GDM1 (cell line): Measurements from ENCODE around the gene FAM168A.

ENCODE experiments used
- DNase-seq: peaks from one replicate; lab custom pipeline; 2025; lab: John Stamatoyannopoulos, UW

The FAM168A gene

DNA sequence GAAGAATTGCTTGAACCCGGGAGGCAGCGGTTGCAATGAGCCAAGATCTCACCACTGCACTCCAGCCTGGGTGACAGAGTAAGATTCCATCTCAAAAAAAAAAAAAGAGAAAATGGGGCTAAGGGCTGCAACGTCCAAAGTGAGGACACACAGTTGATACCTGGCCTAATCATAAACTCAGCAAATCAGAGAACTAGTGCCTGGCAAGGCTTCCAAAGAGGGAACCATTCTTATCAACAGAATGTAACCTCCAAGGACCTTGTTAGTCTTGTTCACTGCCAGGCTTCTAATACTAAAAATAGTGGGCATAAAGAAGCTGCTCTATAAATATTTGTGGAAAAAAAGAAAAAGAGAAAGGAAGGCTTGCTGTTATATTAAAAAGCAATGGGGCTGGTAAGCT, 42.3 kb downstream of the FAM168A start:
- no peak for DNase-seq

GRCh38 chr11:73554671-73555320, 43.1 kb downstream of the FAM168A start:
- no peak for DNase-seq

DNA sequence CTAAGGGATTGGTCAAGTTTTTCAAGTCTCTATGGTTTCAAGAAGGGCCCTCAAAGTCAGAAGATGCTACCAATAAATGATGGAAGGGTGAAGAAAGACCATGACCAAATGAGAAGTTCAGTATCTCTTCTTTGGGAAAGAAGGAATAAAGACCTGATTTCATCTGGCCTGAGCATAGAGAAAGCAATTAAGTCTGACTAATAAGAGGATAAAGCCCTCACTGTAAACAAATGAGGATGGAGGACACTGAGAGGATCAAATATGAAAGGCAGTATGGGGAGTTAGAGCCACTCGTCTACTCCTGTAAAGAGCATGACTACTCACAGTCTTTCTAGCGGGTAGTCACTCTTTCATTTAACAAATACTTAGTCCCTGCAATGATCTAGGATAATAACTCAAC, 44.6 kb downstream of the FAM168A start:
- no peak for DNase-seq

GRCh38 chr11:73551677-73552076, 46.2 kb downstream of the FAM168A start:
- DNase-seq: no peak

- no peak for DNase-seq
These were observed 48.5 kb downstream of the FAM168A start for GRCh38 chr11:73549376-73549775.

- DNase-seq: no peak
These were observed 50.0 kb downstream of the FAM168A start for GRCh38 chr11:73547706-73548595.

GRCh38 chr11:73542175-73542574, 55.7 kb downstream of the FAM168A start:
- DNase-seq: no peak

GRCh38 chr11:73539506-73540084, 58.3 kb downstream of the FAM168A start:
- DNase-seq: no peak

DNA sequence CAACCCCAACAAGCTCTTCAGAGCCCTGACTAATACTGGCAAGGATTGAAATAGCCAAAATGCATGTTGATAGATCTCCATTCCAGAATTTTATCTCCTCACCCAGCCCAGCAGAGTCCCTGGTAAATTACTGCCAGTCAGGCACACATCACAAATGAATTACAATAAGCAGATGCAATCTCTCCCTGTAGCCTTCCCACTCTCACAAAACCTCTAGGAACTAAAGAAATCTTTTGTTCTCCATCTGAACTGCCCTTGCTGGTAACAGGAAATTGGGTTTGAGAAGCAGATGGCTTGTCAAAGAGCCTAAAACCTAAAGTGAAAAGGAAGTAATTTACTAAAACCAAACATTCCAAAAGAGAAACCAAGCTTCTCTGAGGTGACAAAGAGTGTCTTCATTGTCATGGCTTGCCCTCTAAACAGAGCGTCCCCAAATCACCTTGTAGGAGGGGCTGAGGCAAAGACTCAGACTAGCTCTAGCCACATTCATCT, 59.5 kb downstream of the FAM168A start:
- peak; percentile 47 for DNase-seq

DNA sequence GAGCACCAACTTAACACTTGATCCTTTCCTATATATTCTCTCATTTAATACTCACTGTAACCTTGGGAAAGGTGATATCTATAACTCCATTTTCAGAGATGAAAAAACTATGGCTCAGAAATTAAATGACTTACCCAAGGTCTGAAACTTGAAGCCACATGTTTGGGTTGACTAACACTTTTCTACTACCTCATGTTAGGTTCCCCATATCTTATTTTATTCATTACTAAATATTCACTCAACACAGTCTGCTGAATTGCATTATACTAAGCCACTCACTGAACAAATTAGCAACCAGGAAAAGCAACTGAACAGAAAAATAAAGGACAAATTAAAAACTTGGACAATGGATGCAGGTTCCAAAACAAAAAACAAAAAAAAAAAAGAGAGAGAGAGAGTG, 59.9 kb downstream of the FAM168A start:
- no peak for DNase-seq

DNA sequence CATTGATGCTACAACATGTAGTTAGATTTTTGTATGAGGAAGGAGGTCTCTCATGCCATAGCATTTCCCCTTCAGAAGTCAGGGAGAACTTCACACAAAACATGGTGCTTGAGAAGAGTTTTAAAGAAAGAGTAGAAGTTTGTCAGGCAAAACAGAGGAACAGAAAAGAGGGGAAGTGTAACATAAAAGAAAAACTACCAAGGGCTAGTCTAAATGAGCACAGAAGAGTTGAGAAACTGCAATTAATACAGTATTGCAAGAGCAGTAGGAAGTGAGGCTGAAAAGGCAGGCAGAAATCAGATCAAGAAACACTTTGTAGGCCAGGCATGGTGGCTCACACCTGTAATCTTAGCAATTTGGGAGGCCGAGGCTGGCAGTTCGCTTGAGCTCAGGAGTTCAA, 61.0 kb downstream of the FAM168A start:
- DNase-seq: no peak

DNA sequence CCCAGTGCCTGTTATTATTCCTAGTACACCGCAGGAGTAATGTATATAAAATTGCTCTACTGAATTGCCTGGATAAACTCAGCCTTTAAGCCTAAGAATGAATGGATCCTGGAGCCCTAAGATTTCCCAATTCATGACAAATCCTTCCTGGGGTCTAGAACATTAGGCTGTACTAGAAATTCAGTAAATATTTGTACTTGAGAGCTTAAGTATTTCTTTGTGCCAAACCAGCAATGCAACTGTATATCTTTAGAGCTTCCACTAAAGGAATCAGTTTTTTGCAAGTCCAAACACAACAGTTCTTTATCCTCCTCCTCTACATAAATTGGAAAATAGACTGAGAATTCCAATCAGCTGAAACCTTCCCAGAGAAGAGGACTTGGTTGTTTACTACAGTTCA, 65.6 kb downstream of the FAM168A start:
- DNase-seq: no peak

DNA sequence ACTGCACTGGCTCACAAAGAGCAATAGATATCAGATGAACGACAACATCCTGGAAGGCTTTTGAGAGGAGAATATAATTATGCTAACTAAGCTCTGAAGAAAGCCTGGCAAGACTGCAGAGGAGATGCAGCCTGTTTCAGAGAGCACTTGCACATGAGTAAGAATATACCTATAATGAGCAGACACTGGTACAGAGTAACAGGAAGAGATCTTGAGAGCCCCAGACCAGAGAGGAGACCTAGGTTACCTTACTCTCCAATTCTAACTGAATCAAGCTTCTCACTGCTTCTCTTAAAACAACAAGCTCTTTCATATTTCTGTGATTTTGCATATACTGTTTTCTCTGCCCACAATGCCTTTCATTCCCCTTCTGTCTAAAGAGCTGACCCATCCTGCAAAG, 66.5 kb downstream of the FAM168A start:
- DNase-seq: no peak

GRCh38 chr11:73530109-73530508, 67.8 kb downstream of the FAM168A start:
- peak; percentile 9 for DNase-seq

DNA sequence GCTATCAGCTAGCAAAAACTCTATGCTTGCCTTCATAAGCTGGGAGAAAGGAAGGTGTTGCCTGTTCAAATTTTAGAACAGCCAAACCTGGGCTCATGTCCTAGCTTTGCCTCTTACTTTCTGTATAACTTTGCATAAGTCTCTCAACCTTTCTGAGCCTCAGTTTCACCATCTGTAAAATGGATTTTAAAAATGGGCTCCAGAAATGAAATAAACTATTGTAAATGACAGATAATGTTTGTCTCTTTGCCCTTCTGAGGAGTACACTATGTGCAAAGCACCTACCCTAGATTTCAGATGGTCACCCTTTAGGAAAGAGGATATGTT, 68.7 kb downstream of the FAM168A start:
- DNase-seq: no peak

GRCh38 chr11:73528483-73529203, 69.3 kb downstream of the FAM168A start:
- DNase-seq: no peak

- DNase-seq: no peak
These were observed 69.9 kb downstream of the FAM168A start for GRCh38 chr11:73528013-73528412.

DNA sequence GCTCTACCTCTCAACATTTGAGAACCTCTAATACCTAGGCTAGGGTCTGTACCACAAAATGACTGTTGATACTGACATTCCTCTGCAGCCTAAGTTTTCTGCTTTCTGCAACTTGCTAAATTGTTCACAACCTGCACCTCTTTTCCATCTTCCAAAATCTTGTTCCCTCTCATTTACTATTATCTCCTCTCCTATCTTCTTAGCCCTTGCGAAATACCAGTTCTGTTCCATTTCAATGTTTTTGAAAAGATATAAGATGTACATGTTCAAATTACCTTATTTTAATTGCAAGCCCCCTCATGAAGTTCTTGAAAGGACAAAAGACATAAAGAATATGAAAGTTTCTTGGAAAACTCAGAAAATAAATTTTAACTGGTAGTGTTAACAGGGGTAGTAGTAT, 72.3 kb downstream of the FAM168A start:
- DNase-seq: no peak

DNA sequence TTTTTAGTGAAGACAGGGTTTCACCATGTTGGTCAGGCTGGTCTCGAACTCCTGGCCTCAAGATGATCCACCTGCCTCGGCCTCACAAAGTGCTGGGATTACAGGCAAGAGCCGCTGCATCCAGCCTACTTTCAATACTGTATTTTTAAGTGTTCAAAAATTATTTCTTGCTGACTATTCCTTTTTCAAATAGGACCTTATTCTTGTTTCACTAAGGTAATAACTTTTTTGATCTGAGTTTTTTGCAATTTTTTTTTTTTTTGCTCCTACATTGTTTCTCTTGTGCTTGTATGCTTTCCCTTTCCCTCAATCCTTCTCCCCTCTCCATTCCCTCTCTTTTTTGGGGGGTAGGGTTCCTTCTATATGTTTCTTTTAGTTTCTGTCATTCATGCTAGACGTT, 73.1 kb downstream of the FAM168A start:
- no peak for DNase-seq

DNA sequence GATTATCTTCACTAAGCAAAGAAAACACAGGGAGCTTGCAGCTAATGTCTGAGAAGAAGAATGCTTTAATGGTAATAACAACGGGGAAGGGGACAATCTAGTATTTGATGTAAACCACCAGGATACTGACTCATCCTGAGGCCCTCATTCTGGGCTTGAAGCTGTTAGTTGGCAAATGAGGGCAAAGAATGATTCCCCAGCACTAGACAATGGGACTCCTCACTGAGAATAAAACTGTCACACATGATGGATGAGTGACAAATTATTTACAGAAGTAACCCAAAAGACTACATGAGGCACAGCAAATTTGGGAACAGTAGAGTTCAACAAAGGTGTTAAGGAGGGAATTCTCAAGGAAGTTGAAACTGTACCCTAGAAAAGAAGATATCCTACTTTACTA, 76.3 kb downstream of the FAM168A start:
- DNase-seq: peak; percentile 3

DNA sequence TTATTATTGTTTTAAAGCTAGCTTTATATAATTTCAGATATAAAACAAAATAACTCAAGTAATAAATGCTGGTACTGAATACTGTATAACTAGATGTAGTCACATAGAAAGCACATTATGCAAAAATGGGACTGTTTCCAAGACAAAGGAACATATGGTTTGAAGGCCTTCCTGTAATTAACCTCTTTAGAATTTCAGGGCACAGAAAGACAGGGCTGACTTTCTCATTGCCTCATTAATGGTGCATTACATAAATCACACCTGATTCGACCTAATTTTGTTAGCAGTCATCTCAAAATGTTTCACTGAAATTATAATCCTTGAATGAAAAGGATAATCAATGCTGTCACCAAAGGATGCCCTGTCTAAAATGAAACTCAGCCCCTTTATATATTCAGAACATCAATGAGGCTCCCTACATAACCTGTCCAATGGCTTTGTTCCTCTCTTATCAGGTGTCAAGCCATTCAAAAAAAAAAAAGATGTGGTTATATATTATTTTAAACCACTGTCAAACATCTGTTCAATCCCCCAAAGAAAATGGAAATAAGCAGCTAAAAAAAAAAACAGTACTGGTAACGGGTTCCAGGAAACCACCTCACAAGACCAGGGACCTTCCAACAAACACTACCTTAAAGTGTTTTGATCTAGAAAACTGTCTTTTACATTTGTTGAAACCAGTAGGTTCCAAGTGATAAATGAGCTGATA, 77.4 kb downstream of the FAM168A start:
- no peak for DNase-seq

DNA sequence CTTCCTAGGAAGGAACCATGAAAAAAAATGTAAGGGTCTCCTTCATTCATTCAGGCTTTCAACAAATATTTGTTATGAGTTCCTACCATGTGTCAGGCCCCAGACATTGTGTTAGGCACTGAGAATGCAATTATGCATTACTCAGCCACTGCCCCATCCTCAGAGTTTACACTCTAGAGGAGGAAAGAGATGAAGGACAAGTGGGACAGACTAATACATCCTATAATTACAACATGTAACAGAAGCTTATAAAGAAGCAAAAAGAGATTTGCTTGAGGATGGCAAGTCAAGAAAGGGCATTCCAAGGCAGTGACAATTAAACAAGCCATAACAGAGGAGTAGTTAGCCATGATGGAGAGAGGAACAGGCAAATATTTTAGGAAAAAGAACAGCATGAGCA, 78.6 kb downstream of the FAM168A start:
- no peak for DNase-seq
